ENCODE measurements around the gene TSPAN33. TPM values are rescaled to one million over a fixed set of nuclear protein-coding genes. Genes with fewer than 3 reads are reported as not detected.
"Not testable (repeated sequence)": the region's sequence is repeated elsewhere in the genome, so short reads cannot be mapped to it uniquely, and the experiment has no call there.

The TSPAN33 gene, protein sequence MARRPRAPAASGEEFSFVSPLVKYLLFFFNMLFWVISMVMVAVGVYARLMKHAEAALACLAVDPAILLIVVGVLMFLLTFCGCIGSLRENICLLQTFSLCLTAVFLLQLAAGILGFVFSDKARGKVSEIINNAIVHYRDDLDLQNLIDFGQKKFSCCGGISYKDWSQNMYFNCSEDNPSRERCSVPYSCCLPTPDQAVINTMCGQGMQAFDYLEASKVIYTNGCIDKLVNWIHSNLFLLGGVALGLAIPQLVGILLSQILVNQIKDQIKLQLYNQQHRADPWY
- 0.19 and 0.82 TPM in 2 replicates for total RNA-seq (2014; rRNA removed; shearing (Covaris generic))

DNA sequence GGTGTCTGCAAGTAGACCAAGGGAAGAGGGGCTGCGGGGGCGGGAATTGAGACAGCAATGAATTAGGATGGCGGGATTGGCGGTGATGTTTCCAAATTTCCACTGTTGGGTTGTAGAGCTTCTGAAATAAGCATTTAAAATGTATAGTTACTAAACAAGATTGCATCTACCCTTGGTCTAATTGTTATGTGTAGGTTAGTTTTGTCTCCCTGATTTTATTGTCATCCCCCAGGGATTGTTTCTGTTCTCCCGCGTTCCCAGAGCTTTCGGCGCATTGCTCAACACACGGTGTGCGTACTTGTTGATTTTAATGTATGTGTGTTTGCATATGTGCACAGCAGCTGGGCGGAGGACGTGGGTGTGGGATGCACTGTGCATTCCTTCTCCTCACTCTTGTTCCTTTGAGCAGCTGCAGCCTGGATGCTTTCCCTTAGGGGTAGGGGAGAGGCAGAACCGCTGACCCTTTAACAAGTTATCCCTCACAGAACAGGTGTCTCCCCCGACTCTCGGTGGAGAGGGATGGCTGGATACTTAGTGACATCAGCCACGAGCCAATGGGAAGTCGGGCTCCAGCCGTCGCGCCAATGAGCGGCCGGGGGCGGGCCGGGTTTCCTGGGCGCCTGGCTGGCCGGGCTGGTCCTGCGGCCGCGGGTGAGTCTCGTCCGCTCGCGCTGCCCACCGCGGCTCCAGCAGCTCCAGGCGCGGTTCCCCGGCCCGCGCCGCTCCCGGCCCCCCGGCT lies at the start of gene TSPAN33:
TSS of gene TSPAN33 (plus strand) at position 613 of the 739 bp plus-strand sequence. CDS start 274 bp downstream, outside the sequence.
- H3K9me3 ChIP-seq (replicated peaks) = no peaks in the 10 kb centered on the region
- no peaks in the 10 kb centered on the region for H3K36me3 ChIP-seq
- peaks cover 4% of the 10 kb centered on the region for H3K4me1 ChIP-seq (replicated peaks)
- H3K4me3 ChIP-seq = peak within 1 kb of the TSS; percentile 21
- peaks cover 38% of the 10 kb centered on the region for H3K27me3 ChIP-seq (replicated peaks)
- H3K27ac ChIP-seq = no peak within 1 kb of the TSS
- peak; percentile 25 to 68 for DNase-seq (ENCODE audit: low read depth in 1 of 2, low spot score in 2 of 2)

DNA sequence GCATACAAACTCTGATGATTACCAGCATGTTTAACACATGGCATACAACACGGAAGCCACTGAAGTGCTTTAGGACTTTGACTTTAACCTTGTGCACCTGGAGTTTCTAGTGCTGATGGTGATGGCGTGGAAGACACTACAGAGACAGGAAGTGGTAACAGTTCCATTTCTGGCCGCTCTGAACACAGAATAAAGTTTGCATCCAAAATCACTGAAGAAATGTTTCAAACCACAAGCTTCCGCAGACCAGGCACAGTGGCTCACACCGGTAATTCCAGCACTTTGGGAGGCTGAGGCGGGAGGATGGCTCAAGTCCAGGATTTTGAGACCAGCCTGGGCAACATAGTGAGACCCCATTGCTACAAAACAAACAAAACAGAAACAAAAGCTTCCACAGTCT lies 49.2 kb upstream of the TSPAN33 start:
- no peaks in the 10 kb centered on the region for H3K36me3 ChIP-seq
- H3K4me1 ChIP-seq (replicated peaks) = peaks cover 12% of the 10 kb centered on the region
- H3K4me3 ChIP-seq = no peak overlapping the region
- no peaks in the 10 kb centered on the region for H3K9me3 ChIP-seq (replicated peaks)
- no peak overlapping the region for H3K27ac ChIP-seq
- DNase-seq (ENCODE audit: low read depth in 1 of 2, low spot score in 2 of 2) = no peak
- H3K27me3 ChIP-seq (replicated peaks) = peaks cover 16% of the 10 kb centered on the region; the same call in 1 of the 2 replicates

DNA sequence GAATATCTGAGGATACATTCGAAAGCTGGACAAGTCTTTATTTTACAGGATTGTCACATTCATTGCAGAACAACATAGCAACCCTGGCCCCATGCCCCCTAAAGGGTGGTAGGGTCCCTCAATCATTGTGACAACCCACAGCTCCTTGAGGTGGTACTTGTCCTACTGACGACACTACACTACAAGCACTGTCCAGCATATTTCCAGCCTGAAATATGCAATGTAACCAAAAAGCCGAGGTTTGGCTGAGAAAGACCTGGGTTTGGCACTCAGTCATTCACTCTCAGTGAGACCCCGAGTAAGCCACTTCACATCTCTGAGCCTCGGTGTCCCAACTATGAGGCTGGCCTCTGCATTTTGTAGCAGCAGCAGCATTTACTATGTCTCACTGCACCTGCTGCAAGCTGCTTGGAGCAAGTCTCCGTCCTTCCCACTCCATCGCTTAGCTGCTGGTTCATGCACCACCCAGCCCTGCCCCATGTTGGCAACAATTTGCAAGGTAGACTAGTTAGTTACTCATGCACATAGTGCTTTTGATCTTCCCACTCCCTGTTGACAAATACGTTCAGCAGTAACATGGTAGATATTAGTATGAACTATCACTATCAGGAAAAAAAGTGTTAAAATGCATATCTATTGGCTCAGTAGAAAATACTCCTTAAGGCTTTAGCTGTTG lies 46.0 kb upstream of the TSPAN33 start:
- Histone ChIP-seq H3K4me1 (replicated peaks) (no peaks in the 10 kb centered on the region), H3K36me3 (no peaks in the 10 kb centered on the region), H3K27me3 (replicated peaks) (peaks cover 14% of the 10 kb centered on the region; the same call in 1 of the 2 replicates), H3K9me3 (replicated peaks) (no peaks in the 10 kb centered on the region), H3K27ac (no peak overlapping the region), H3K4me3 (no peak overlapping the region)
- no peak for DNase-seq (ENCODE audit: low read depth in 1 of 2, low spot score in 2 of 2)

DNA sequence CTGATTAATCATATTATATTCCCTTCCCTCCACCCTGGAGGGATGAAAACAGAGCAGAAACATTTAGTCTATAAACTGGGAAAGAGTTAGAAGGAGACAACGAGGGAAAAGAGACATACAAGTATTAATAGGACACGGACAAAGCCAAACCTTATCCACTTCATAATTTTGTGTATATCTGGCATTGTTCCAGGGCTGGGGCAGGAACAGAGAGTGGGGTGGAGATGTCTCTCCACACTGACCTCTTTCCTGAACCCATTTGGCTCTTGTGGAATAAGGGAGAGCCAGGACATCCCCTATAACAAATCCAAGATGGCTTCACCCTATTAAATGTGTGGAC lies 43.7 kb upstream of the TSPAN33 start:
- Histone ChIP-seq H3K36me3 (no peaks in the 10 kb centered on the region), H3K9me3 (replicated peaks) (no peaks in the 10 kb centered on the region), H3K4me3 (no peak overlapping the region)

DNA sequence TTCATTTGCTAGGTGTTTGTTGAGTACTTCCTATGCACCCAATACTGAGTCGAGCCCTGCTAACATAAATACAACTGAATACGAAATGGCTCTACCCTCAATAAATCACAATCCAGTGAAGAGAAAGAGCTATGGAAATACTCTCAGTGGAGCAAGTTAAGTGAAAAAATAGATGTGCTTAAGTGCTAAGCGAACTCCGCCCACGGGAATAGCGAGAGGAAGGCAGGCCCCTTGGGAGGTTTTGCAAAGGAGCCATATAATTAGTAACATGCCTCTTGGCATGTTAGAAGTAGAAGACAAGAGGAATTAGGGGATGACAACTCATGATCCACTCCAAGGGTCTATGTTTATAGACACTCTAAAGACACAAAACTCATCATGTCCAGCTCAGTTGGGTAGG lies 42.8 kb upstream of the TSPAN33 start:
- Histone ChIP-seq H3K27me3 (replicated peaks) (0 out of 2 replicates have a peak, but pooled peaks cover 3% of the 10 kb centered on the region), H3K4me1 (replicated peaks) (no peaks in the 10 kb centered on the region), H3K27ac (no peak overlapping the region), H3K4me3 (no peak overlapping the region), H3K9me3 (replicated peaks) (no peaks in the 10 kb centered on the region), H3K36me3 (no peaks in the 10 kb centered on the region)
- no peak for DNase-seq (ENCODE audit: low read depth in 1 of 2, low spot score in 2 of 2)

More for the DNA sequence above, 43.7 kb upstream of the TSPAN33 start:
- no peak for DNase-seq (ENCODE audit: low read depth in 1 of 2, low spot score in 2 of 2)
- Histone ChIP-seq H3K27me3 (replicated peaks) (0 out of 2 replicates have a peak, but pooled peaks cover 3% of the 10 kb centered on the region), H3K4me1 (replicated peaks) (no peaks in the 10 kb centered on the region), H3K27ac (no peak overlapping the region)

DNA sequence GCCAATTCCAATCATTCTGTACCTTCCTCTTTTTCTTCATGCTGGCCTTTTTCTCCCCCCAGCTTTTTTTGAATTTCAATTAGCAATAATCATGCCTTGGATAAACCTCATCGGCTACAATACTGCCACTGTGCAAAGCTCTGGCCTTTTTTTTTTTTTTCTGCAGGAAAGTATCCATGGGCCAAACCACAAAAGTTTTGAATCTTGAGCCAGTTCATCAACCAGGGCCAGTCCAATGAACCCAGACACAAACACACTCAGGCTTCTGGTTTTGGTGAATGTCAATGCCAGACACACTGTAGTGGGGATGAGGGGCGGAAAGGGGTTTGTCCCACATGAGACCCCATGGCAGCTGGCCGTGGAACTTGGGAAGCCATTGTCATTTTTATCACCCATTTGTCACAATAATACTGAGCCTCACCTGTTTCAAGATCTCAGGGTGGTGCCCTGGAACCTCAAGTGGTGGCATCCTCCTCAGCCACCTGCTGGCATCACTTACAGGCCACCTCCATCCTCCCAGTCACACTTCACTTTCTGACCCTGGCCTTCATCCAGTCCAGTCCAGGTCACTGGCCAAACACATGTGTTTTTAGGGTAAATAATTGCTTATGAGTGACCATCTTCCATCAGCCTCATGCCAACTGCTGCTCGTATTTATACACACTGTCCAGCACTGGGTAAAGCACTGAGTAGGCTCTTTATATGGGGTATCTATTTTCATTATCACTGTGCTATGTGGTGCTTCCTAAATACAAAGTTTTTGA lies 40.8 kb upstream of the TSPAN33 start:
- Histone ChIP-seq H3K36me3 (no peaks in the 10 kb centered on the region), H3K27me3 (replicated peaks) (no peaks in the 10 kb centered on the region), H3K9me3 (replicated peaks) (no peaks in the 10 kb centered on the region), H3K4me1 (replicated peaks) (no peaks in the 10 kb centered on the region), H3K27ac (no peak overlapping the region), H3K4me3 (no peak overlapping the region)
- no peak for DNase-seq (ENCODE audit: low read depth in 1 of 2, low spot score in 2 of 2)

DNA sequence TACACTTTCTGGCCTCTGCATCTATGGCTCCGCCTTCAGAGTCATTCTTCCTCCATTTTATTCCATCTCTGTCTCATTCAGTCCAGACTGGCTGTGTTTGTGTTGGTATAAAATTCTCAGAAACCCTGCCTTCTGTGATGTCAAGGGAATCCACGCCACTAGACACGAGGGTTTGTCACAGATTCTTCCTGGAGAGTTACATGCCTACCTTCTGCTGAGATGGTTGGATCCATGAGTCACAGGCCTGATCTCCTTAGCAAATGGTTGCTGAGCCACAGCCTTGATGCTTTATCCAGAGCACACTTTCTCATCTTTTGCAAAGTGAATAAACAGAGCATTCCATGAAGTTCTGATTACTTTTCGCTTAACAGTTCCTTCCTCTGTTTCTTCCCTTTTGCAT lies 35.9 kb upstream of the TSPAN33 start:
- DNase-seq (ENCODE audit: low read depth in 1 of 2, low spot score in 2 of 2) = no peak
- Histone ChIP-seq H3K9me3 (replicated peaks) (no peaks in the 10 kb centered on the region), H3K27me3 (replicated peaks) (no peaks in the 10 kb centered on the region), H3K4me1 (replicated peaks) (no peaks in the 10 kb centered on the region), H3K36me3 (no peaks in the 10 kb centered on the region), H3K4me3 (no peak overlapping the region), H3K27ac (no peak overlapping the region)

DNA sequence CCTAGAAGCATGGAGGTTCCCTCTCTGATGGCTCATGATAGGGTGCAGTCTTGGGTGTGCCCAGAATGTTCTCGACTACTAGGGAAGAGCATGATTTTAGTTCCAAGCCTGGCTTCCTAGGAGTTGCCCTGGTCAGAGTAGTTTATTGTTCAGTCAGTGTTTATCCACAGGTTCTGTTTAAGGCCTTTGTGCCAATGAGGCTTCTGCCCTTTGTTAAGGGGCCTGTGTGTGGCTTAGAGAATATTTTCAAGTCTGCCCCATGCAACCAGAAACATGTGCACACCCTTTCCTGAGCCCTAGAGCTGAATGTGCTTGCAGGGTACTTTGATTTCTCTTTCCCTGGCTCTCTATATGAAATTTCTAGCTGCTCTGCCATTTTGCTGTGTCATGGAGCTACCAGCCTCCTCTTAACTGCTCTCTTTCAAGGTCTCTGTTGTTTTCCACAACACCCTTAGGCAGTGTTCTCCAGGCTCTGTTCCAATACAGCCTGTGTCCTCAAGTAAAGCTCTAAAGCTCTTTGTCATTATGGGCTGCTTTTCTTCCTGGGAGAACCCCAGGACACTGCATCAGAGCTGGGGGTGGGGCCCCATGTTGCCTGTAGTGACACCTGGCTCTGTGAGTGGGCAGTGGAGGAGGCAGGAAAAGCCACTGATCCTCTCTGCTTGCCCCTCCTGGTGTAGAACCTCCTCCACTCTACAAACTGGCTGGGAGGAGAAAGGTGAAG lies 34.1 kb upstream of the TSPAN33 start:
- no peak for DNase-seq (ENCODE audit: low read depth in 1 of 2, low spot score in 2 of 2)

DNA sequence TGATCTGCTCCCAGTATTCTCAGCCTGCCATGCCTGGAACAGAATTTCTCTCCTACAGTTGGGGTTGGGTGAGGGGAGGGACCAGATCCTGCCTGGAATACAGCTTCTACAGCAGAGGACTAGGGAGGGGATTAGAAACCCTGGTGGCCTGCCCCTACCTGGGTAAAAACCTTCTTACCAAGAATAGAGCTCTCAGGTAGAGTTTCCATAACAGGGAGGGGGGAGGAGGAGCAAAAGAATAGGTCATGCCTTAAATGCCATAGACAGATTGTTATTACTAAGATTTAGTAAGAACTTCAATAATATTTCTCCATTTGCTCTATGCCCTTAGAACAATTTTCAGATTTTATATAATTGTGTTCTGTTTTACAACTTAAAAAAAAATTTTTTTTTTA lies 33.5 kb upstream of the TSPAN33 start:
- no peaks in the 10 kb centered on the region for H3K27me3 ChIP-seq (replicated peaks)
- H3K36me3 ChIP-seq = no peaks in the 10 kb centered on the region
- H3K9me3 ChIP-seq (replicated peaks) = no peaks in the 10 kb centered on the region
- no peak overlapping the region for H3K27ac ChIP-seq
- no peaks in the 10 kb centered on the region for H3K4me1 ChIP-seq (replicated peaks)
- no peak for DNase-seq (ENCODE audit: low read depth in 1 of 2, low spot score in 2 of 2)
- H3K4me3 ChIP-seq = no peak overlapping the region

More for the DNA sequence above, 34.1 kb upstream of the TSPAN33 start:
- no peaks in the 10 kb centered on the region for H3K27me3 ChIP-seq (replicated peaks)
- H3K4me1 ChIP-seq (replicated peaks) = no peaks in the 10 kb centered on the region
- H3K36me3 ChIP-seq = no peaks in the 10 kb centered on the region
- H3K9me3 ChIP-seq (replicated peaks) = no peaks in the 10 kb centered on the region
- H3K4me3 ChIP-seq = no peak overlapping the region
- H3K27ac ChIP-seq = no peak overlapping the region

DNA sequence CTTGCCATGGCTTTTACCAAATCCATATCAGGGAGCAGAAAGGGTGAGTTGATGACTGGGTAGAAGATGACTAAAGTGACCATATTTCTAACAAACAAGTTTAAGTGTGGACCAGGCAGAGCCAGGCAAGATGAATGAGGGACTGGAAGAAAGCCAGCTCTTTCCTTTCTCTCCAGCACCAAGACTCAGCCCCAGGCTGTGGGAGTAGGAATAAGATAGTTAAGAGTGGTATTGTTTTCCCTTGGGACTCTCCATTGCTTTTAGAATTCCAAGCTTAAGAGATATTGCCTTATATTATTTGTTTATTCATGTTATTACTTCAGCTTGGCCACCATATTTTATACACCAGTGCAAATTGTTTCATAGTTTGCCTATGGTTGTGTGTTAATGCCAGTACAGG lies 28.8 kb upstream of the TSPAN33 start:
- Histone ChIP-seq H3K27ac (no peak overlapping the region), H3K4me1 (replicated peaks) (no peaks in the 10 kb centered on the region), H3K9me3 (replicated peaks) (0 out of 2 replicates have a peak, but pooled peaks cover 2% of the 10 kb centered on the region), H3K27me3 (replicated peaks) (no peaks in the 10 kb centered on the region), H3K36me3 (no peaks in the 10 kb centered on the region), H3K4me3 (no peak overlapping the region)
- DNase-seq (ENCODE audit: low read depth in 1 of 2, low spot score in 2 of 2) = no peak

DNA sequence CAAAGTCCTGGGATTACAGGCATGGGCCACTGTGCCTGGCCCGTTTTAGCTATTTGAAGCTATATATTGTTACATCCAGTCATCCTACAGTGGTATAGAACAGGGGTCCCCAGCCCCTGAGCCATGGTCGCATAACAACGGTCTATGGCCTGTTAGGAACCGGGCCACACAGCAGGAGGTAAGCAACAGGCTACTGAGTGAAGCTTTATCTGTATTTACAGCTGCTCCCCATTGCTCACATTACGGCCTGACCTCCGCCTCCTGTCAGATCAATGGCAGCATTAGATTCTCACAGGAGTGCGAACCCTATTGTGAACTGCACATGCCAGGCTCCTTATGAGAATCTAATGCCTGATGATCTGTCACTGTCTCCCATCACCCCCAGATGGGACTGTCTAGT lies 26.3 kb upstream of the TSPAN33 start:
- H3K4me3 ChIP-seq = no peak overlapping the region
- H3K9me3 ChIP-seq (replicated peaks) = 0 out of 2 replicates have a peak, but pooled peaks cover 5% of the 10 kb centered on the region
- no peaks in the 10 kb centered on the region for H3K4me1 ChIP-seq (replicated peaks)
- H3K36me3 ChIP-seq = no peaks in the 10 kb centered on the region
- no peak for DNase-seq (ENCODE audit: low read depth in 1 of 2, low spot score in 2 of 2)
- H3K27ac ChIP-seq = no peak overlapping the region
- no peaks in the 10 kb centered on the region for H3K27me3 ChIP-seq (replicated peaks)

DNA sequence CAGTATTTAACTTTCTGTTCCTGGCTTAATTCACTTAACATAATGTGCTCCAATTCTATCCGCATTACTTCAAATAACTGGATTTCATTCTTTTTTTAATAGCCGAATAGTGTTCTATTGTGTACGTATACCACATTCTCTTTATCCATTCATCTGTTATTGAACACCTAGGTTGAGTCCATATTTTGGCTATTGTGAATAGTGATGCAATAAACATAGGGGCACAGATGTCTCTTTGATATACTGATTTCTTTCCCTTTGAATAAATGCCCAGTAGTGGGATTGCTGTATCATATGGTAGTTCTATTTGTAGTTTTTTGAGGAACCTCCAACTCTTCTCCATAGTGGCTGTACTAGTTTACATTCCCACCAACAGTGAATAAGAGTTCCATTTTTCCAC lies 25.5 kb upstream of the TSPAN33 start:
- no peaks in the 10 kb centered on the region for H3K4me1 ChIP-seq (replicated peaks)
- no peak overlapping the region for H3K4me3 ChIP-seq
- H3K36me3 ChIP-seq = no peaks in the 10 kb centered on the region
- no peak overlapping the region for H3K27ac ChIP-seq
- DNase-seq (ENCODE audit: low read depth in 1 of 2, low spot score in 2 of 2) = no peak
- H3K27me3 ChIP-seq (replicated peaks) = no peaks in the 10 kb centered on the region
- H3K9me3 ChIP-seq (replicated peaks) = 0 out of 2 replicates have a peak, but pooled peaks cover 5% of the 10 kb centered on the region

DNA sequence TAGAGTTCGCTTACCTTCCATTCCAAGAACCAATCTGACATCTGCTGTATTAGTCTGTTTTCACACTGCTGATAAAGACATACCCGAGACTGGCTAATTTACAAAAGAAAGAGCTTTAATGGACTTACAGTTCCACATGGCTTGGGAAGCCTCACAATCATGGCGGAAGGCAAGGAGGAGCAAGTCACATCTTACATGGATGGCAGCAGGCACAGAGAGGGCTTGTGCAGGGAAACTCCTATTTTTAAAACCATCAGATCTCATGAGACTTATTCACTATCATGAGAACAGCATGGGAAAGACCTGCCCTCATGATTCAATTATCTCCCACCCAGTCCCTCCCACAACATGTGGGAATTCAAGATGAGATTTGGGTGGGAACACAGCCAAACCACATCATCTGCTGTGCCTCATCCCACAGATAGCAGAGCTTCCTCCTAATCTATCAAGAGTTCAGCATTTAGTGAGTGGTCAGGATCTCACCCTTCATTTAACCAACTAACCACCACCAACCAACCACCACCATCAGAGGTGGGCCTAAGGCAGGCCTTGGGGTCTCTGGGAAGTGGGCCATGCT lies 22.9 kb upstream of the TSPAN33 start:
- H3K27me3 ChIP-seq (replicated peaks); DNase-seq (ENCODE audit: low read depth in 1 of 2, low spot score in 2 of 2): not testable (repeated sequence)

More for the DNA sequence above, 22.9 kb upstream of the TSPAN33 start:
- H3K4me3 ChIP-seq; H3K36me3 ChIP-seq; H3K27ac ChIP-seq; H3K4me1 ChIP-seq (replicated peaks); H3K9me3 ChIP-seq (replicated peaks): not testable (repeated sequence)
